ENCODE data around the gene AMBP.

The AMBP gene

DNA sequence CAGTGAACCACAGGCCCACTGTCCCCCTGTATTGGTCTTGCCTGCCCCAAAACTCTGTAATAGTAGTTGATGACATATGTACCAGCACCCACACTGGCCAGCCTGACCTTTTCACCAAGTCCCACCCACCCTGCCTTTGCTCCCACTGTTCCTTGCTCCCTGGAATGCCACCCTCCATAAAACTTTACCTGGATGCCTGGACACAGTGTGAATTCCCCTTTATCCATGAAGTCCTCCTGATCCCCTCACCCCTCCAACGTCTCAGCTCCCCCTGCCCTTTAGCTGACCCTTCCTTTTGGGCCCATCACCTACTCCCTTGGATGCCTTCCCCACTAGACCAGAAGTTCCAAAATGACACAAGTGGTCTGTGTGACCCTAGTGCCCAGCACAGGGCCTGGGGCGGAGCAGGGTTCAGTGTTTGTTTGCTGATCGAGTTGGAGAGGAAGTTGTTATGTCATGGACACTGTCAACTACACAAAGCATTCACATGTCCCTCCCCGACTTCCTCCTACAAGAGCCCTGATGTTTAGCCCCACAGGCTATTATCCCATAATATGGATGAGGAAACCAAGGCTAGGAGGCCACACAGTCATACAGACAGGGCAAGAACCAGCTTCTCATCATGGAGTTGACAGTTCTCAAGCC is 16.1 kb downstream of the AMBP start:
- no peaks in the 10 kb centered on the region for H4K20me1 ChIP-seq (ENCODE audit: insufficient read depth, low read length, poor library complexity, severe bottlenecking)

GRCh38 chr9:114061292-114061691 is 16.8 kb downstream of the AMBP start:
- H3K4me2 ChIP-seq (ENCODE audit: low read depth, low read length, poor library complexity, severe bottlenecking): no peak overlapping the region
- no peak overlapping the region for H3K4me3 ChIP-seq (ENCODE audit: low read length, poor library complexity, severe bottlenecking)
- H3F3A ChIP-seq (ENCODE audit: low read depth): no peaks in the 10 kb centered on the region
- H3K9me3 ChIP-seq (ENCODE audit: insufficient read depth, low read depth, low read length): no peaks in the 10 kb centered on the region
- H3K79me2 ChIP-seq (ENCODE audit: insufficient read depth, low read length): no peaks in the 10 kb centered on the region
- H3K9ac ChIP-seq (ENCODE audit: low read depth, low read length, poor library complexity, severe bottlenecking): no peak overlapping the region
- H3K4me1 ChIP-seq (ENCODE audit: insufficient read depth, low read length, poor library complexity, severe bottlenecking): no peaks in the 10 kb centered on the region
- TF ChIP-seq, protein P1, sequence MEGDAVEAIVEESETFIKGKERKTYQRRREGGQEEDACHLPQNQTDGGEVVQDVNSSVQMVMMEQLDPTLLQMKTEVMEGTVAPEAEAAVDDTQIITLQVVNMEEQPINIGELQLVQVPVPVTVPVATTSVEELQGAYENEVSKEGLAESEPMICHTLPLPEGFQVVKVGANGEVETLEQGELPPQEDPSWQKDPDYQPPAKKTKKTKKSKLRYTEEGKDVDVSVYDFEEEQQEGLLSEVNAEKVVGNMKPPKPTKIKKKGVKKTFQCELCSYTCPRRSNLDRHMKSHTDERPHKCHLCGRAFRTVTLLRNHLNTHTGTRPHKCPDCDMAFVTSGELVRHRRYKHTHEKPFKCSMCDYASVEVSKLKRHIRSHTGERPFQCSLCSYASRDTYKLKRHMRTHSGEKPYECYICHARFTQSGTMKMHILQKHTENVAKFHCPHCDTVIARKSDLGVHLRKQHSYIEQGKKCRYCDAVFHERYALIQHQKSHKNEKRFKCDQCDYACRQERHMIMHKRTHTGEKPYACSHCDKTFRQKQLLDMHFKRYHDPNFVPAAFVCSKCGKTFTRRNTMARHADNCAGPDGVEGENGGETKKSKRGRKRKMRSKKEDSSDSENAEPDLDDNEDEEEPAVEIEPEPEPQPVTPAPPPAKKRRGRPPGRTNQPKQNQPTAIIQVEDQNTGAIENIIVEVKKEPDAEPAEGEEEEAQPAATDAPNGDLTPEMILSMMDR (conservative IDR thresholded peaks at IDR 0.05; ENCODE audit: low read length): no peak
- no peak for TF ChIP-seq EZH2phosphoT487 (IDR thresholded peaks at IDR 0.05; ENCODE audit: borderline replicate concordance)
- no peaks in the 10 kb centered on the region for H3K36me3 ChIP-seq (ENCODE audit: insufficient read depth, low read length)
- no peak overlapping the region for H2AFZ ChIP-seq (ENCODE audit: low read length)
- H3K27me3 ChIP-seq (ENCODE audit: insufficient read depth, low read length, poor library complexity, severe bottlenecking): no peaks in the 10 kb centered on the region
- H4K20me1 ChIP-seq (ENCODE audit: insufficient read depth, low read length, poor library complexity, severe bottlenecking): no peaks in the 10 kb centered on the region
- no peaks in the 10 kb centered on the region for H3K9me2 ChIP-seq (replicated peaks; ENCODE audit: low read depth, low read length)

More for the DNA sequence above, 16.1 kb downstream of the AMBP start:
- no peak for TF ChIP-seq EZH2phosphoT487 (IDR thresholded peaks at IDR 0.05; ENCODE audit: borderline replicate concordance)
- TF ChIP-seq, protein P1 (conservative IDR thresholded peaks at IDR 0.05; ENCODE audit: low read length): no peak
- no peaks in the 10 kb centered on the region for H3K9me2 ChIP-seq (replicated peaks; ENCODE audit: low read depth, low read length)
- H3K4me2 ChIP-seq (ENCODE audit: low read depth, low read length, poor library complexity, severe bottlenecking): no peak overlapping the region
- H3F3A ChIP-seq (ENCODE audit: low read depth): no peaks in the 10 kb centered on the region
- no peaks in the 10 kb centered on the region for H3K9me3 ChIP-seq (ENCODE audit: insufficient read depth, low read depth, low read length)
- H3K36me3 ChIP-seq (ENCODE audit: insufficient read depth, low read length): no peaks in the 10 kb centered on the region
- H3K9ac ChIP-seq (ENCODE audit: low read depth, low read length, poor library complexity, severe bottlenecking): no peak overlapping the region
- H3K4me3 ChIP-seq (ENCODE audit: low read length, poor library complexity, severe bottlenecking): no peak overlapping the region
- H3K79me2 ChIP-seq (ENCODE audit: insufficient read depth, low read length): no peaks in the 10 kb centered on the region
- H3K4me1 ChIP-seq (ENCODE audit: insufficient read depth, low read length, poor library complexity, severe bottlenecking): no peaks in the 10 kb centered on the region
- no peak overlapping the region for H2AFZ ChIP-seq (ENCODE audit: low read length)
- no peaks in the 10 kb centered on the region for H3K27me3 ChIP-seq (ENCODE audit: insufficient read depth, low read length, poor library complexity, severe bottlenecking)

GRCh38 chr9:114060711-114061110 is 17.4 kb downstream of the AMBP start:
- Histone ChIP-seq H3K4me1 (ENCODE audit: insufficient read depth, low read length, poor library complexity, severe bottlenecking) (no peaks in the 10 kb centered on the region), H3F3A (ENCODE audit: low read depth) (no peaks in the 10 kb centered on the region), H4K20me1 (ENCODE audit: insufficient read depth, low read length, poor library complexity, severe bottlenecking) (no peaks in the 10 kb centered on the region), H2AFZ (ENCODE audit: low read length) (no peak overlapping the region), H3K9me2 (replicated peaks; ENCODE audit: low read depth, low read length) (no peaks in the 10 kb centered on the region), H3K27me3 (ENCODE audit: insufficient read depth, low read length, poor library complexity, severe bottlenecking) (no peaks in the 10 kb centered on the region), H3K4me3 (ENCODE audit: low read length, poor library complexity, severe bottlenecking) (no peak overlapping the region), H3K9me3 (ENCODE audit: insufficient read depth, low read depth, low read length) (no peaks in the 10 kb centered on the region), H3K79me2 (ENCODE audit: insufficient read depth, low read length) (no peaks in the 10 kb centered on the region), H3K4me2 (ENCODE audit: low read depth, low read length, poor library complexity, severe bottlenecking) (no peak overlapping the region), H3K36me3 (ENCODE audit: insufficient read depth, low read length) (no peaks in the 10 kb centered on the region), H3K9ac (ENCODE audit: low read depth, low read length, poor library complexity, severe bottlenecking) (no peak overlapping the region)
- no peak for TF ChIP-seq EZH2phosphoT487 (IDR thresholded peaks at IDR 0.05; ENCODE audit: borderline replicate concordance)
- TF ChIP-seq, protein P1 (conservative IDR thresholded peaks at IDR 0.05; ENCODE audit: low read length): no peak
